ENCODE data around the gene C17orf78.

GRCh38 chr17:37339321-37339720 is 36.5 kb upstream of the C17orf78 start:
- TF ChIP-seq CTCF (IDR thresholded peaks at IDR 0.05): no peak
- TF ChIP-seq POLR2A (IDR thresholded peaks at IDR 0.05): no peak

All from right lobe of liver (tissue), 4 donors.